Right lobe of liver (tissue), 4 donors: Measurements from ENCODE around the gene CCDC92.

Experiments
- POLR2A ChIP-seq: fragments of 450-650 bp; IDR thresholded peaks from one replicate; pipeline ENCODE4 v1.6.1; 2017; ENCODE audit warnings: antibody characterized with exemption, mild to moderate bottlenecking
- TF ChIP-seq, protein P1 (sequence below), 4 donors: fragments of 200-600 bp in 3 of 4; fragments of 450-650 bp in 1 of 4; IDR thresholded peaks; one replicate each; pipeline versions ENCODE4 v1.5.1 to v1.8.0; 2016 to 2022; ENCODE audit warnings: antibody characterized with exemption in 4 of 4, mild to moderate bottlenecking in 2 of 4
- donor health status: DM: no; HTN: no; CAD: no.
- donor health status: DM: no; HTN: no; CAD: no.
- donor health status: DM: no; HTN: yes; CAD: no.

DNA sequence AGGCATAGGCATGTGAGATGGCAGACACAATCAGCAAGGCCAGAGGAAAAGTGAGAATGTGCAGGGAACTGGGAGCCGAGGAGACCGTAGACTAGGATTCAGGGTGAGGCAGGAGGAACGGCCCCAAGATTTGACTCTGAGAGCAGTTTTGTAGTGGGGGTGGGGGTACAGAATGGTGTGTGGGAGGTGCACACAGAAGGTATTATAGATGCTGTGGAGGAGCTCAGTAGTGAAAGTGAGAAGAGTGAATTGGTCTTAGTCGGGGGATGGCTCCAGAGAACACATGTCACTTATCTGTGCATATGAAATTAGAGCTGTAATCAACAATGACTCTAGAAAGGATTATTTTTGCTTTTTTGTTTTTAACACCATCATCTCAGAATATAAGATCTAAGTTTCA is 12.3 kb upstream of the CCDC92 start:
- TF ChIP-seq, protein P1, sequence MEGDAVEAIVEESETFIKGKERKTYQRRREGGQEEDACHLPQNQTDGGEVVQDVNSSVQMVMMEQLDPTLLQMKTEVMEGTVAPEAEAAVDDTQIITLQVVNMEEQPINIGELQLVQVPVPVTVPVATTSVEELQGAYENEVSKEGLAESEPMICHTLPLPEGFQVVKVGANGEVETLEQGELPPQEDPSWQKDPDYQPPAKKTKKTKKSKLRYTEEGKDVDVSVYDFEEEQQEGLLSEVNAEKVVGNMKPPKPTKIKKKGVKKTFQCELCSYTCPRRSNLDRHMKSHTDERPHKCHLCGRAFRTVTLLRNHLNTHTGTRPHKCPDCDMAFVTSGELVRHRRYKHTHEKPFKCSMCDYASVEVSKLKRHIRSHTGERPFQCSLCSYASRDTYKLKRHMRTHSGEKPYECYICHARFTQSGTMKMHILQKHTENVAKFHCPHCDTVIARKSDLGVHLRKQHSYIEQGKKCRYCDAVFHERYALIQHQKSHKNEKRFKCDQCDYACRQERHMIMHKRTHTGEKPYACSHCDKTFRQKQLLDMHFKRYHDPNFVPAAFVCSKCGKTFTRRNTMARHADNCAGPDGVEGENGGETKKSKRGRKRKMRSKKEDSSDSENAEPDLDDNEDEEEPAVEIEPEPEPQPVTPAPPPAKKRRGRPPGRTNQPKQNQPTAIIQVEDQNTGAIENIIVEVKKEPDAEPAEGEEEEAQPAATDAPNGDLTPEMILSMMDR (IDR thresholded peaks at IDR 0.05), result no peak
- TF ChIP-seq POLR2A, result no peak
